HEK293 (cell line): ENCODE measurements around the gene CD28.

Experiments used
- CTCF ChIA-PET: fragments of 350-600 bp; formaldehyde crosslinking; extraction: SDS; loops from one replicate; lab custom pipeline; 2021; ENCODE audit warnings: antibody characterized with exemption; lab: Yijun Ruan, JAX
- POLR2A ChIA-PET: fragments of 300-600 bp; formaldehyde crosslinking; extraction: SDS; loops from one replicate; lab custom pipeline; 2020; ENCODE audit warnings: antibody characterized with exemption, inconsistent platforms; lab: Yijun Ruan, JAX
- H3K27ac ChIP-seq: fragments of 200-500 bp; sonication (Bioruptor generic); 2 replicates; pipeline ENCODE4 v1.5.1; 2014; ENCODE audit warnings: low read depth, low read length, control low read depth, inconsistent platforms; ENCODE audit errors: extremely low read depth
- H3K36me3 ChIP-seq, 2 experiments: fragments of 200-500 bp in 1 of 2; sonication (Bioruptor generic) in 1 of 2; 1 replicate in 1 of 2; 2 replicates in 1 of 2; pipeline ENCODE4 v1.5.1; 2014 to 2017; ENCODE audit warnings: inconsistent platforms in 2 of 2, low read length in 2 of 2; ENCODE audit not compliant: control insufficient read depth in 2 of 2, insufficient read depth in 1 of 2
- H3K4me1 ChIP-seq: fragments of 200-500 bp; sonication (Bioruptor generic); 2 replicates; pipeline ENCODE4 v1.5.1; 2014; ENCODE audit warnings: mild to moderate bottlenecking, low read length, inconsistent platforms; ENCODE audit not compliant: control insufficient read depth, insufficient read depth
- H3K4me3 ChIP-seq: 2 replicates; pipeline ENCODE4 v1.5.1; 2011; ENCODE audit warnings: low read depth, mild to moderate bottlenecking, control low read depth, low read length, moderate library complexity
- H3K9me3 ChIP-seq: fragments of 200-500 bp; sonication (Bioruptor generic); 2 replicates; pipeline ENCODE4 v1.5.1; 2014; ENCODE audit warnings: low read depth, low read length, inconsistent platforms; ENCODE audit not compliant: control insufficient read depth, insufficient read depth
- EGR2 ChIP-seq: fragments of 450-650 bp; formaldehyde crosslinking; IDR thresholded peaks from 2 replicates; pipeline ENCODE4 v1.5.1; 2016; ENCODE audit warnings: low read depth, missing biosample characterization, missing genetic modification characterization
- GFI1B ChIP-seq: fragments of 450-650 bp; formaldehyde crosslinking; IDR thresholded peaks from 2 replicates; pipeline ENCODE4 v1.5.1; 2016; ENCODE audit warnings: missing biosample characterization, missing genetic modification characterization
- GLI2 ChIP-seq: fragments of 450-650 bp; formaldehyde crosslinking; IDR thresholded peaks from 2 replicates; pipeline ENCODE4; 2017; ENCODE audit warnings: missing biosample characterization, missing genetic modification characterization, low read depth, borderline replicate concordance
- KLF1 ChIP-seq: fragments of 450-650 bp; formaldehyde crosslinking; IDR thresholded peaks from 2 replicates; pipeline ENCODE4 v1.5.1; 2016; ENCODE audit warnings: missing biosample characterization, missing genetic modification characterization
- KLF16 ChIP-seq: fragments of 450-650 bp; formaldehyde crosslinking; IDR thresholded peaks from 2 replicates; pipeline ENCODE4 v1.5.1; 2017; ENCODE audit warnings: missing biosample characterization, missing genetic modification characterization
- SCRT1 ChIP-seq: fragments of 450-650 bp; formaldehyde crosslinking; IDR thresholded peaks from 2 replicates; pipeline ENCODE4 v1.5.1; 2016; ENCODE audit warnings: missing biosample characterization, missing genetic modification characterization, borderline replicate concordance
- ZBTB48 ChIP-seq: fragments of 450-650 bp; formaldehyde crosslinking; IDR thresholded peaks from 2 replicates; pipeline ENCODE4 v1.5.1; 2016; ENCODE audit warnings: missing biosample characterization, missing genetic modification characterization
- ZFP41 ChIP-seq: fragments of 450-650 bp; formaldehyde crosslinking; IDR thresholded peaks from 2 replicates; pipeline ENCODE4 v1.5.1; 2016; ENCODE audit warnings: missing biosample characterization, missing genetic modification characterization, borderline replicate concordance
- ZNF10 ChIP-seq: fragments of 450-650 bp; formaldehyde crosslinking; IDR thresholded peaks from 2 replicates; pipeline ENCODE4 v1.5.1; 2017; ENCODE audit warnings: missing biosample characterization, missing genetic modification characterization
- ZNF114 ChIP-seq: fragments of 450-650 bp; formaldehyde crosslinking; IDR thresholded peaks from 2 replicates; pipeline ENCODE4 v1.5.0; 2017; ENCODE audit warnings: missing biosample characterization, missing genetic modification characterization
- ZNF211 ChIP-seq: fragments of 450-650 bp; formaldehyde crosslinking; IDR thresholded peaks from 2 replicates; pipeline ENCODE4 v1.5.1; 2016; ENCODE audit warnings: low read depth, missing biosample characterization, missing genetic modification characterization
- ZNF223 ChIP-seq: fragments of 450-650 bp; formaldehyde crosslinking; IDR thresholded peaks from 2 replicates; pipeline ENCODE4 v1.5.1; 2016; ENCODE audit warnings: missing biosample characterization, missing genetic modification characterization
- ZNF23 ChIP-seq: fragments of 450-650 bp; formaldehyde crosslinking; IDR thresholded peaks from 2 replicates; pipeline ENCODE4 v1.5.1; 2016; ENCODE audit warnings: missing biosample characterization, missing genetic modification characterization, borderline replicate concordance
- ZNF239 ChIP-seq: fragments of 450-650 bp; formaldehyde crosslinking; IDR thresholded peaks from 2 replicates; pipeline ENCODE4 v1.5.1; 2016; ENCODE audit warnings: missing biosample characterization, missing genetic modification characterization
- ZNF274 ChIP-seq, 2 experiments: fragments of 200-500 bp in 1 of 2; fragments of 450-650 bp in 1 of 2; sonication (Bioruptor generic) in 1 of 2; formaldehyde crosslinking in 1 of 2; IDR thresholded peaks; 2 replicates each; pipeline versions ENCODE4 v1.5.1 to v1.6.1; 2014 to 2016; ENCODE audit warnings: borderline replicate concordance in 1 of 2, inconsistent platforms in 1 of 2, low read length in 1 of 2, missing biosample characterization in 1 of 2, missing genetic modification characterization in 1 of 2
- ZNF350 ChIP-seq: fragments of 450-650 bp; formaldehyde crosslinking; IDR thresholded peaks from 2 replicates; pipeline ENCODE4 v1.5.0; 2017; ENCODE audit warnings: missing biosample characterization, mild to moderate bottlenecking, missing genetic modification characterization
- ZNF416 ChIP-seq: fragments of 450-650 bp; formaldehyde crosslinking; IDR thresholded peaks from 2 replicates; pipeline ENCODE4 v1.5.1; 2016; ENCODE audit warnings: missing biosample characterization, missing genetic modification characterization
- ZNF473 ChIP-seq: fragments of 450-650 bp; formaldehyde crosslinking; IDR thresholded peaks from 2 replicates; pipeline ENCODE4 v1.5.1; 2017; ENCODE audit warnings: missing biosample characterization, missing genetic modification characterization
- ZNF514 ChIP-seq: fragments of 450-650 bp; formaldehyde crosslinking; IDR thresholded peaks from 2 replicates; pipeline ENCODE4 v1.5.1; 2016; ENCODE audit warnings: missing biosample characterization, missing genetic modification characterization
- ZNF521 ChIP-seq: fragments of 450-650 bp; formaldehyde crosslinking; IDR thresholded peaks from 2 replicates; pipeline ENCODE4 v1.5.1; 2017; ENCODE audit warnings: missing biosample characterization, mild to moderate bottlenecking, missing genetic modification characterization
- ZSCAN16 ChIP-seq: fragments of 450-650 bp; formaldehyde crosslinking; IDR thresholded peaks from 2 replicates; pipeline ENCODE4 v1.5.1; 2016; ENCODE audit warnings: missing biosample characterization, missing genetic modification characterization
- TF ChIP-seq, protein P1 (sequence below): fragments of 450-650 bp; formaldehyde crosslinking; conservative IDR thresholded peaks from 2 replicates; pipeline ENCODE4 v1.5.1; 2016; ENCODE audit warnings: low read depth, missing biosample characterization, missing genetic modification characterization
- TF ChIP-seq, protein P2 (sequence below): fragments of 450-650 bp; formaldehyde crosslinking; IDR thresholded peaks from 2 replicates; pipeline ENCODE4 v1.5.1; 2016; ENCODE audit warnings: missing biosample characterization, missing genetic modification characterization
- TF ChIP-seq, protein P3 (sequence below): fragments of 450-650 bp; formaldehyde crosslinking; IDR thresholded peaks from 2 replicates; pipeline ENCODE4 v1.5.1; 2017; ENCODE audit warnings: missing biosample characterization, missing genetic modification characterization
- TF ChIP-seq, protein P4 (sequence below): fragments of 450-650 bp; formaldehyde crosslinking; IDR thresholded peaks from 2 replicates; pipeline ENCODE4 v1.5.1; 2017; ENCODE audit warnings: missing biosample characterization, missing genetic modification characterization

Gene CD28

DNA sequence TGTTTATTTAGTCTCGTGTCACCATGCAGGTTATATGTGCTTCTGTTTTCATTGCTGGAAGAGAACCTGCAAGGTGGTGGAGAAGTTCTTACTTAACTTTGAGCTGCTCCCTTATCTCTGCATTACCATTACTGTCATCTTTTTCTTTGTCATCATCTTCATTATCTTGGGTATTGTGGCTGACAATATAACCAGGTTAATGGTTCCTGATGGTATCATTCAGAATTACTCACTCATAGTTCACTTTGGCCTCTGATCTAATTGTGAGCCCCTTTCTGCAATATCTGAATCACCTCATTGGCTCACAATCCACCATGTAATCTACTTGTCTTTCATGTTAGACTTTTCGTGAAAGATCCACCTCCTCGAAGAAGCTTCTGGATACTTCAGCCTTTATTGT is 5.0 kb downstream of the CD28 start:
- POLR2A ChIA-PET = no interaction called here
- no peak overlapping the region for H3K27ac ChIP-seq
- H3K9me3 ChIP-seq = no peaks in the 10 kb centered on the region
- no peaks in the 10 kb centered on the region for H3K36me3 ChIP-seq
- H3K4me1 ChIP-seq = no peaks in the 10 kb centered on the region
- H3K4me3 ChIP-seq = no peak overlapping the region
- CTCF ChIA-PET = interaction anchor here (0.6 kb wide), 1 partner anchor 190 kb away, joined by 3 read pairs; no protein-coding TSS in a partner anchor
- TF ChIP-seq ZNF223 = no peak
- TF ChIP-seq, protein P1, sequence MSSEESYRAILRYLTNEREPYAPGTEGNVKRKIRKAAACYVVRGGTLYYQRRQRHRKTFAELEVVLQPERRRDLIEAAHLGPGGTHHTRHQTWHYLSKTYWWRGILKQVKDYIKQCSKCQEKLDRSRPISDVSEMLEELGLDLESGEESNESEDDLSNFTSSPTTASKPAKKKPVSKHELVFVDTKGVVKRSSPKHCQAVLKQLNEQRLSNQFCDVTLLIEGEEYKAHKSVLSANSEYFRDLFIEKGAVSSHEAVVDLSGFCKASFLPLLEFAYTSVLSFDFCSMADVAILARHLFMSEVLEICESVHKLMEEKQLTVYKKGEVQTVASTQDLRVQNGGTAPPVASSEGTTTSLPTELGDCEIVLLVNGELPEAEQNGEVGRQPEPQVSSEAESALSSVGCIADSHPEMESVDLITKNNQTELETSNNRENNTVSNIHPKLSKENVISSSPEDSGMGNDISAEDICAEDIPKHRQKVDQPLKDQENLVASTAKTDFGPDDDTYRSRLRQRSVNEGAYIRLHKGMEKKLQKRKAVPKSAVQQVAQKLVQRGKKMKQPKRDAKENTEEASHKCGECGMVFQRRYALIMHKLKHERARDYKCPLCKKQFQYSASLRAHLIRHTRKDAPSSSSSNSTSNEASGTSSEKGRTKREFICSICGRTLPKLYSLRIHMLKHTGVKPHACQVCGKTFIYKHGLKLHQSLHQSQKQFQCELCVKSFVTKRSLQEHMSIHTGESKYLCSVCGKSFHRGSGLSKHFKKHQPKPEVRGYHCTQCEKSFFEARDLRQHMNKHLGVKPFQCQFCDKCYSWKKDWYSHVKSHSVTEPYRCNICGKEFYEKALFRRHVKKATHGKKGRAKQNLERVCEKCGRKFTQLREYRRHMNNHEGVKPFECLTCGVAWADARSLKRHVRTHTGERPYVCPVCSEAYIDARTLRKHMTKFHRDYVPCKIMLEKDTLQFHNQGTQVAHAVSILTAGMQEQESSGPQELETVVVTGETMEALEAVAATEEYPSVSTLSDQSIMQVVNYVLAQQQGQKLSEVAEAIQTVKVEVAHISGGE (tag by site-specific recombination) = no peak
- TF ChIP-seq ZNF211 = no peak
- TF ChIP-seq ZNF10 (tag by site-specific recombination) = no peak
- TF ChIP-seq EGR2 (tag by site-specific recombination) = no peak
- no peak for TF ChIP-seq KLF1 (tag by site-specific recombination)
- TF ChIP-seq ZNF514 = no peak
- TF ChIP-seq ZBTB48 (tag by site-specific recombination) = no peak
- no peak for TF ChIP-seq ZSCAN16
- no peak for TF ChIP-seq SCRT1 (tag by site-specific recombination)
- TF ChIP-seq KLF16 (tag by site-specific recombination) = no peak
- TF ChIP-seq GLI2 (tag by site-specific recombination) = no peak
- no peak for TF ChIP-seq ZNF114 (tag by site-specific recombination)
- TF ChIP-seq, protein P2, sequence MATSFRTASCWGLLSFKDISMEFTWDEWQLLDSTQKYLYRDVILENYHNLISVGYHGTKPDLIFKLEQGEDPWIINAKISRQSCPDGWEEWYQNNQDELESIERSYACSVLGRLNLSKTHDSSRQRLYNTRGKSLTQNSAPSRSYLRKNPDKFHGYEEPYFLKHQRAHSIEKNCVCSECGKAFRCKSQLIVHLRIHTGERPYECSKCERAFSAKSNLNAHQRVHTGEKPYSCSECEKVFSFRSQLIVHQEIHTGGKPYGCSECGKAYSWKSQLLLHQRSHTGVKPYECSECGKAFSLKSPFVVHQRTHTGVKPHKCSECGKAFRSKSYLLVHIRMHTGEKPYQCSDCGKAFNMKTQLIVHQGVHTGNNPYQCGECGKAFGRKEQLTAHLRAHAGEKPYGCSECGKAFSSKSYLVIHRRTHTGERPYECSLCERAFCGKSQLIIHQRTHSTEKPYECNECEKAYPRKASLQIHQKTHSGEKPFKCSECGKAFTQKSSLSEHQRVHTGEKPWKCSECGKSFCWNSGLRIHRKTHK = no peak
- TF ChIP-seq ZNF274 (IDR thresholded peaks at IDR 0.05; ENCODE audit: low read length) = no peak
- no peak for TF ChIP-seq ZNF274 (tag by site-specific recombination; IDR thresholded peaks at IDR 0.05; ENCODE audit: borderline replicate concordance)
- no peak for TF ChIP-seq ZNF473
- no peak for TF ChIP-seq ZNF521 (tag by site-specific recombination)

DNA sequence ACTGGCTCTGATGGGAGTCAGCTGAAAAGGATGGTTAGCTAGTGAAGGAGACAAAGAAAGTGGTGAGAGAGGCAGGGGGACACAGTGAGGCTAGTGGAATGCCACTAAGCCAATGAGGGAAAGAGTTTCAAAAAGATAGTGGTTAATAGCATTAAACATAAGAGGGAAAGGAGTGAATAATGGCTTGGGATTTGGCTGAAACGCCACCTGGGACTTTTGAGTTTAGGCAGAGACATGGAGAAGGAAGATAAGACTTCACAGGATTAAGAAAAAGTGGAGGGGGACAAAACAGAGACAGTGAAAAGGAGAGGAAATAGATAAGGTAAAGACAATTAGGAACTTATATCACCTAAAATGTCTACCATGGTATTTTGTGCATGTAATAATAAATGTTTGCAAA is 6.9 kb downstream of the CD28 start:
- POLR2A ChIA-PET = no interaction called here
- CTCF ChIA-PET = no interaction called here

DNA sequence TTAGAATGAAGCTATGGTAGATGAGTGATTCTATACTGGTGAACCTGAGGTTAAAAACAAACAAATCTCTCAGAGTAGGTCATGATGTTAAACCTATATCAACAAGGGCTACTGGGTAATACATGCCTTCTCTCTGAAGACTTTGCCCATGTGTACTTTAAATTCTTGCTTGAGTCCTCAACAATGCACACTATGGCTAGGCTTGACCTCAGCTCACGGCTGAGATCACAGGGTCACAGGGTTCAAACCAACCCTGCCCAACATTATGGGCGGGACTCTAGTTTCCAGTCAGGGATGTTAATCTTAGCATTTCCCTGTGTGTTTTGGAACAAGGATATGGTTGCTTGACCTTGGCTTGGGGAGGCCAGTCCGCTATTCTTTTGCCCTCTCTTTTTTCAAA is 7.7 kb downstream of the CD28 start:
- no peak overlapping the region for H3K4me3 ChIP-seq
- CTCF ChIA-PET = no interaction called here
- H3K4me1 ChIP-seq = no peaks in the 10 kb centered on the region
- H3K36me3 ChIP-seq = no peaks in the 10 kb centered on the region
- H3K27ac ChIP-seq = no peak overlapping the region
- H3K9me3 ChIP-seq = no peaks in the 10 kb centered on the region
- POLR2A ChIA-PET = no interaction called here
- TF ChIP-seq ZNF350 (no peak), GFI1B (tag by site-specific recombination) (no peak), GLI2 (tag by site-specific recombination) (no peak), ZNF416 (tag by site-specific recombination) (no peak), ZNF239 (tag by site-specific recombination) (no peak), ZNF23 (tag by site-specific recombination) (no peak)
- TF ChIP-seq, protein P3, sequence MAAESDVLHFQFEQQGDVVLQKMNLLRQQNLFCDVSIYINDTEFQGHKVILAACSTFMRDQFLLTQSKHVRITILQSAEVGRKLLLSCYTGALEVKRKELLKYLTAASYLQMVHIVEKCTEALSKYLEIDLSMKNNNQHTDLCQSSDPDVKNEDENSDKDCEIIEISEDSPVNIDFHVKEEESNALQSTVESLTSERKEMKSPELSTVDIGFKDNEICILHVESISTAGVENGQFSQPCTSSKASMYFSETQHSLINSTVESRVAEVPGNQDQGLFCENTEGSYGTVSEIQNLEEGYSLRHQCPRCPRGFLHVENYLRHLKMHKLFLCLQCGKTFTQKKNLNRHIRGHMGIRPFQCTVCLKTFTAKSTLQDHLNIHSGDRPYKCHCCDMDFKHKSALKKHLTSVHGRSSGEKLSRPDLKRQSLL (tag by site-specific recombination) = no peak
- TF ChIP-seq, protein P4, sequence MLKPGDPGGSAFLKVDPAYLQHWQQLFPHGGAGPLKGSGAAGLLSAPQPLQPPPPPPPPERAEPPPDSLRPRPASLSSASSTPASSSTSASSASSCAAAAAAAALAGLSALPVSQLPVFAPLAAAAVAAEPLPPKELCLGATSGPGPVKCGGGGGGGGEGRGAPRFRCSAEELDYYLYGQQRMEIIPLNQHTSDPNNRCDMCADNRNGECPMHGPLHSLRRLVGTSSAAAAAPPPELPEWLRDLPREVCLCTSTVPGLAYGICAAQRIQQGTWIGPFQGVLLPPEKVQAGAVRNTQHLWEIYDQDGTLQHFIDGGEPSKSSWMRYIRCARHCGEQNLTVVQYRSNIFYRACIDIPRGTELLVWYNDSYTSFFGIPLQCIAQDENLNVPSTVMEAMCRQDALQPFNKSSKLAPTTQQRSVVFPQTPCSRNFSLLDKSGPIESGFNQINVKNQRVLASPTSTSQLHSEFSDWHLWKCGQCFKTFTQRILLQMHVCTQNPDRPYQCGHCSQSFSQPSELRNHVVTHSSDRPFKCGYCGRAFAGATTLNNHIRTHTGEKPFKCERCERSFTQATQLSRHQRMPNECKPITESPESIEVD = no peak

More for the DNA sequence above, 6.9 kb downstream of the CD28 start:
- no peak overlapping the region for H3K27ac ChIP-seq
- TF ChIP-seq ZNF211 = no peak
- TF ChIP-seq ZFP41 (tag by site-specific recombination) = no peak
- TF ChIP-seq, all 188 proteins: peak for 0
- H3K36me3 ChIP-seq = no peaks in the 10 kb centered on the region
- H3K9me3 ChIP-seq = no peaks in the 10 kb centered on the region
- H3K4me3 ChIP-seq = no peak overlapping the region
- H3K4me1 ChIP-seq = no peaks in the 10 kb centered on the region
